RWPE2 (cell line): Measurements from ENCODE around the gene SLC12A7.

Source experiments
- ATAC-seq: fragments of 200-7000 bp; cut with Tn5 transposase; 3 replicates; pipeline ENCODE4 v1.9.1; 2021; ENCODE audit warnings: low read depth
- DNase-seq: peaks from one replicate; pipeline ENCODE4 v3.0.0-alpha.2; 2020; ENCODE audit warnings: low spot score
- H3K27ac ChIP-seq: fragments of 450-650 bp; 2 replicates; pipeline ENCODE4 v1.5.1; 2017; ENCODE audit warnings: mild to moderate bottlenecking; ENCODE audit not compliant: poor library complexity, severe bottlenecking
- H3K27me3 ChIP-seq: fragments of 250-450 bp; sonication (Bioruptor Pico); 2 replicates; pipeline ENCODE4 v1.5.1; 2021; ENCODE audit warnings: mild to moderate bottlenecking, moderate library complexity; ENCODE audit not compliant: insufficient read depth, poor library complexity, severe bottlenecking
- H3K36me3 ChIP-seq: fragments of 250-450 bp; sonication (Bioruptor Pico); 2 replicates; pipeline ENCODE4 v1.5.1; 2020; ENCODE audit warnings: low read depth, mild to moderate bottlenecking, moderate library complexity
- H3K4me1 ChIP-seq: fragments of 250-450 bp; sonication (Bioruptor Pico); 2 replicates; pipeline ENCODE4 v1.5.1; 2021; ENCODE audit warnings: mild to moderate bottlenecking, moderate library complexity; ENCODE audit not compliant: insufficient read depth, poor library complexity, severe bottlenecking
- H3K4me3 ChIP-seq: fragments of 250-450 bp; sonication (Bioruptor Pico); 2 replicates; pipeline ENCODE4 v1.5.1; 2021; ENCODE audit warnings: mild to moderate bottlenecking, moderate library complexity; ENCODE audit not compliant: severe bottlenecking
- H3K9me3 ChIP-seq: fragments of 250-450 bp; sonication (Bioruptor Pico); 2 replicates; pipeline ENCODE4 v1.5.1; 2021; ENCODE audit warnings: mild to moderate bottlenecking, moderate library complexity; ENCODE audit not compliant: severe bottlenecking
- TF ChIP-seq, protein P1 (sequence below): fragments of 450-650 bp; IDR thresholded peaks from one replicate; pipeline ENCODE4 v1.5.1; 2017; ENCODE audit warnings: mild to moderate bottlenecking, moderate library complexity; ENCODE audit not compliant: poor library complexity, severe bottlenecking

SLC12A7 gene

DNA sequence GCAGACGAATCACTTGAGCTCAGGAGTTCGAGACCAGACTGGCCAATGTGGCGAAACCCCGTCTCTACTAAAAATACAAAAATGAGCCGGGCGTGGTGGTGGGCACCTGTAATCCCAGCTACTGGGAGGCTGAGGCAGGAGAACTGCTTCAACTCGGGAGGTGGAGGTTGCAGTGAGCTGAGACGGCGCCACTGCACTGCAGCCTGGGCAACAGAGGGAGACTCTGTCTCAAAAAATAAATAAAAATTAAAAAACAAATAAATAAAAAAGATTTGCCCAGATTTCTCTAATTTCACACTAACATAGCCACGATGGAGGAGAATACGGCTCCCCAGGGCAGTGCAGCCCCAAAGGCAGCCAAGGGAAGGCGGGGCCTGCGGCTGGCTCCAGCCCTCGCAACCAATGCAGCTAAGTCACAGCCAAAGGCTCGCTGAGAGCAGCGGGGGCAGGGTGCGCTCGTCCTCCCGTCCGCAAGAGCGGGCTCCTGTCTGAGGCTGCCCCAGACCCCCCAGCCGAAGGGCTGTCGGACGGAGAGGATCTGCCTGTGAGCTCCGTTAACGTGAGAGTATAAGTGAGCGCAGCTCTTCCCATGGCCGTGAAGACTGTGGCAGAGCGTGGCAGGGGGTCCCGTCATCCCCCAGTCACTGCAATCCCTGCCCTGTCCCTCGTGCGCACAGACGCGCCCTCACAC is 43.5 kb downstream of the SLC12A7 start:
- DNase-seq (no peak), ATAC-seq (no peak)
- TF ChIP-seq, protein P1, sequence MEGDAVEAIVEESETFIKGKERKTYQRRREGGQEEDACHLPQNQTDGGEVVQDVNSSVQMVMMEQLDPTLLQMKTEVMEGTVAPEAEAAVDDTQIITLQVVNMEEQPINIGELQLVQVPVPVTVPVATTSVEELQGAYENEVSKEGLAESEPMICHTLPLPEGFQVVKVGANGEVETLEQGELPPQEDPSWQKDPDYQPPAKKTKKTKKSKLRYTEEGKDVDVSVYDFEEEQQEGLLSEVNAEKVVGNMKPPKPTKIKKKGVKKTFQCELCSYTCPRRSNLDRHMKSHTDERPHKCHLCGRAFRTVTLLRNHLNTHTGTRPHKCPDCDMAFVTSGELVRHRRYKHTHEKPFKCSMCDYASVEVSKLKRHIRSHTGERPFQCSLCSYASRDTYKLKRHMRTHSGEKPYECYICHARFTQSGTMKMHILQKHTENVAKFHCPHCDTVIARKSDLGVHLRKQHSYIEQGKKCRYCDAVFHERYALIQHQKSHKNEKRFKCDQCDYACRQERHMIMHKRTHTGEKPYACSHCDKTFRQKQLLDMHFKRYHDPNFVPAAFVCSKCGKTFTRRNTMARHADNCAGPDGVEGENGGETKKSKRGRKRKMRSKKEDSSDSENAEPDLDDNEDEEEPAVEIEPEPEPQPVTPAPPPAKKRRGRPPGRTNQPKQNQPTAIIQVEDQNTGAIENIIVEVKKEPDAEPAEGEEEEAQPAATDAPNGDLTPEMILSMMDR = no peak
- no peak overlapping the region for H3K4me3 ChIP-seq
- H3K27ac ChIP-seq = no peak overlapping the region
- H3K36me3 ChIP-seq = no peaks in the 10 kb centered on the region
- no peaks in the 10 kb centered on the region for H3K27me3 ChIP-seq
- no peaks in the 10 kb centered on the region for H3K9me3 ChIP-seq
- no peaks in the 10 kb centered on the region for H3K4me1 ChIP-seq

DNA sequence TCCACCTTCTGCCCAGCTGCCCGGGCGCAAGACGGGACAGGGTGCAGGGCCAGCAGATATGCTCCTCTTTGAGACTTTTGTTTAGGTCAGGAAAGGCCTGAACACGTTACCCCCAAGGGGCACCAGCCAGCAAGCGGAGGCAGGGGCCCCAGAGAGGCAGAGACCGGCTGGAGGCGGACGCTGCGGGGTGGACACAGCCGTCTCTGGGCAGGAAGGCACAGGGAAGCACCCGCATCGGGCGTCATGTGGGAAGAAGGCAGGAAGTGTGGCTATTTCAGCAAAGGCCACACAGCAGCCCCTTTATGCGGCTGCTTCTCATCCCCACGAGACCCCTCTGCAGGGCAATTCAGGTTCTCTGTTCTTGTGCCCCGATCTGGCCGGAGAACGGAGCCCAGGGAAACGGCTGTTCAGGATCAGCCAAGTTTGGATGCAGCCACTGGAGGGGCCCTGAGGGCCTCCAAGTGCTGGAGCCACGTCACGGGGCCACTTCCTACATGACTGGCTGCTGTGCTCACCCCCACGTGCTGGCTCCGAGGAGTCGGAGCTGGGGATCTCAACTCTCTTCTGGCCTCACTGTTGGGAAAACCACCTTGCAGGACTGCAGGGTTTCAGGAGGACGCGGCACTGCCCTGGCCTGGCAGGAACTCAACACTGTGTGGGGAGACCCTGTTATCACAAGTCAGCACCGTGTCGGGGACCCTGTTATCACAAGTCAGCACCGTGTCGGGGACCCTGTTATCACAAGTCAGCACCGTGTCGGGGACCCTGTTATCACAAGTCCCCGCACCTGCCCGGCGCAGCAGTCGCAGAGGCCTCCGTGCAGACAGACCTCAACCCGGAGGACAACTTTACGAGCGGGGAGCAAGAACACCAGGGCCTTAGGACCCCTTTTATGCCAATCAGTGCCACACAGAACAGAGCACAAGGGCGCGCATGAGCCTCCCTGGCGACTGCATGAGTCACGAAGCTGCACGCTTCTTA is 44.4 kb downstream of the SLC12A7 start:
- ATAC-seq = no peak
- H3K4me3 ChIP-seq = no peak overlapping the region
- no peak overlapping the region for H3K27ac ChIP-seq
- TF ChIP-seq, protein P1 = no peak
- no peaks in the 10 kb centered on the region for H3K9me3 ChIP-seq
- no peak for DNase-seq
- no peaks in the 10 kb centered on the region for H3K36me3 ChIP-seq
- H3K27me3 ChIP-seq = no peaks in the 10 kb centered on the region
- H3K4me1 ChIP-seq = no peaks in the 10 kb centered on the region

DNA sequence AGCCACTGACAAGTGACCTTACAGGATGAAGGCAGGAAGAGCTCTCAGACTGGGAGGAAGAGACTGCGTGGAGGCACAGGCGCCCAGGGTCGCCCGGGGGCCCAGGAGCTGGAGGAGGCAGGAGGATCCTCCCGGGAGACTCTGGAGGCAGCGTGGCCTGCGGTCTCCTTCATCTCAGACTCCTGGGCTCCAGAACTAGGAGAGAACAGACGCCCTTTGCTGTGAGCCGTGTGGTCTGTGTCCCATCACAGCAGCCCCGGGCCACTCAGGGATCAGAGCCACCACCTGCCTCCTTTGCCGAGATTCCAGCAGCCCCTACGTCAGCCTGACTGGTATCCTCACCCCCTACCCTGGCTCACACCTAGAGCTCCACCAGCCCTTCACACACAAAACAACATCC is 45.2 kb downstream of the SLC12A7 start:
- H3K36me3 ChIP-seq = no peaks in the 10 kb centered on the region
- TF ChIP-seq, protein P1 = no peak
- no peaks in the 10 kb centered on the region for H3K4me1 ChIP-seq
- no peaks in the 10 kb centered on the region for H3K9me3 ChIP-seq
- no peak overlapping the region for H3K4me3 ChIP-seq
- H3K27ac ChIP-seq = no peak overlapping the region
- DNase-seq (no peak), ATAC-seq (no peak; the same call in 2 of the 3 replicates)
- no peaks in the 10 kb centered on the region for H3K27me3 ChIP-seq

DNA sequence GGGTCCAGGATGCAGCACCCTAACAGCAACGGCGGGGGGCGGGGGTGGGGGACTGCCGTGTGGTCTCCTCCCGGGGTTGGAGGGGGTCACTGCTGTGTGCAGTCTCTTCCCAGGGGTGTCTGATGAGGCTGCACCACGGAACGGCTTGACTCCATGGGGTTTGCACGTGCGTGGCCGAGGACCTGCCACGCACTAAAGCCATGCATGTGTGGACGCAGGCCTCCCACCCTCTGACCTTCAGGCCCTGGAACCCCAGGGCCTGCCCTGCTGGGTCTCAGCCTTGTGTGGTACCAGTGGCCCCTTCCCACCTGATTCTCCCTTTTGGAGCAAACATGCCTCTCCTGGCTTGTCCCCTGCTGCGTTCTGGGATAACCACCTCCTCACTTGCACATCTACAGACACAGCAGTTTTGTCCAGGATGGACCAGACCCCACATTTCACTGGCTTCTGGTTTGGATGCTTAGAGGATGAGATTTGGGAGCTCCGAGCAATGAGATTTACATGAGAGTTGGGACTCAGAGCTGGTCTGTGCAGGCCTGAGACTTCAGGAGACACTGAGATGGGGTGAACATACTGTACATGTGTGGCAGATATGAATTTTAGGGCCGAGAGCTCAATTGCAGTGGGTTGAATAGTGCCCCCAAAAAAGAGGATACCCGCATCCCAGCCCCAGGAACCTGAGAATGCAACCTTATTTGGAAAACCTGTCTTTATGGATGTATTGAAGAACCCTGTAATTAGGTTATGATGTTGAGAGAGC is 45.8 kb downstream of the SLC12A7 start:
- Histone ChIP-seq H3K27ac (no peak overlapping the region), H3K4me1 (no peaks in the 10 kb centered on the region), H3K4me3 (no peak overlapping the region), H3K36me3 (no peaks in the 10 kb centered on the region), H3K27me3 (no peaks in the 10 kb centered on the region), H3K9me3 (no peaks in the 10 kb centered on the region)
- ATAC-seq (no peak), DNase-seq (no peak)
- TF ChIP-seq, protein P1 = no peak
